Activated naive CD4-positive, alpha-beta T cell treated with anti-CD3 and anti-CD28 coated beads for 36 hours (primary cell): ENCODE data around the gene TNKS1BP1. TPM values are rescaled to one million over a fixed set of nuclear protein-coding genes. Genes with fewer than 3 reads are reported as not detected.
"Not testable (repeated sequence)": the region's sequence is repeated elsewhere in the genome, so short reads cannot be mapped to it uniquely, and the experiment has no call there.

Source experiments
- CTCF ChIA-PET: fragments of 350-600 bp; sonication (Branson Sonifier 250); formaldehyde crosslinking; loops from one replicate; lab custom pipeline; 2021; ENCODE audit warnings: antibody characterized with exemption; lab: Charles Lee
- DNase-seq: peaks from one replicate; pipeline ENCODE4 v3.0.0-alpha.2; 2020
- H3K27ac Mint-ChIP-seq: one replicate; pipeline ENCODE4 v1.8.0; 2021; ENCODE audit warnings: mild to moderate bottlenecking, mixed read lengths
- H3K27me3 Mint-ChIP-seq: one replicate; pipeline ENCODE4 v1.8.0; 2021; ENCODE audit warnings: low read depth, mixed read lengths
- H3K36me3 Mint-ChIP-seq: one replicate; pipeline ENCODE4 v1.8.0; 2021; ENCODE audit warnings: low read depth, mixed read lengths
- H3K4me1 Mint-ChIP-seq: one replicate; pipeline ENCODE4 v1.8.0; 2021; ENCODE audit warnings: low read depth, mixed read lengths
- H3K4me3 Mint-ChIP-seq: one replicate; pipeline ENCODE4 v1.8.0; 2021; ENCODE audit warnings: mild to moderate bottlenecking, moderate library complexity, mixed read lengths
- H3K9me3 Mint-ChIP-seq: one replicate; pipeline ENCODE4 v1.8.0; 2021; ENCODE audit warnings: mixed read lengths
- intact Hi-C: fragments of 100-400 bp; cut with micrococcal nuclease; formaldehyde crosslinking; loops from one replicate; pipeline ENCODE4 v1.15.1; 2023
- total RNA-seq, 2 experiments: library from RNA; stranded (reverse); gene quantifications; one replicate each; pipeline ENCODE4 v1.2.3, GENCODE V29; 2021

TNKS1BP1 gene
- total RNA-seq, 2 experiments from 2014 or later = 14.1 to 14.7 TPM

- no peak for DNase-seq
- intact Hi-C loops = no loop called here
- Mint-ChIP-seq H3K27me3 (no peaks in the 10 kb centered on the region), H3K27ac (no peak overlapping the region), H3K36me3 (peaks cover 10% of the 10 kb centered on the region), H3K4me3 (no peak overlapping the region), H3K4me1 (no peaks in the 10 kb centered on the region), H3K9me3 (peaks cover 6% of the 10 kb centered on the region)
- CTCF ChIA-PET = no interaction called here
Measured at GRCh38 chr11:57294225-57295131, 30.3 kb downstream of the TNKS1BP1 start.

- no peak overlapping the region for H3K27ac Mint-ChIP-seq
- CTCF ChIA-PET = interaction anchor here (0.6 kb wide), 1 partner anchor 176 kb away, joined by 3 read pairs; no protein-coding TSS in a partner anchor
- H3K9me3 Mint-ChIP-seq = no peaks in the 10 kb centered on the region
- no peak overlapping the region for H3K4me3 Mint-ChIP-seq
- no peaks in the 10 kb centered on the region for H3K4me1 Mint-ChIP-seq
- DNase-seq = no peak
- intact Hi-C loops = no loop called here
- no peaks in the 10 kb centered on the region for H3K36me3 Mint-ChIP-seq
- peaks cover 4% of the 10 kb centered on the region for H3K27me3 Mint-ChIP-seq
Measured at GRCh38 chr11:57290288-57290687, 34.5 kb downstream of the TNKS1BP1 start.

- H3K27ac Mint-ChIP-seq = no peak overlapping the region
- no peaks in the 10 kb centered on the region for H3K36me3 Mint-ChIP-seq
- H3K9me3 Mint-ChIP-seq = no peaks in the 10 kb centered on the region
- peak; percentile 20 for DNase-seq
- CTCF ChIA-PET = interaction anchor here (1.2 kb wide), 1 partner anchor 59 kb away, joined by 3 read pairs; no protein-coding TSS in a partner anchor
- intact Hi-C loops = no loop called here
- H3K4me1 Mint-ChIP-seq = no peaks in the 10 kb centered on the region
- no peak overlapping the region for H3K4me3 Mint-ChIP-seq
- peaks cover 4% of the 10 kb centered on the region for H3K27me3 Mint-ChIP-seq
Measured at GRCh38 chr11:57288771-57289579, 35.8 kb downstream of the TNKS1BP1 start.

GRCh38 chr11:57287884-57288283 lies 36.9 kb downstream of the TNKS1BP1 start:
- CTCF ChIA-PET = no interaction called here
- H3K4me1 Mint-ChIP-seq = no peaks in the 10 kb centered on the region
- intact Hi-C loops = no loop called here
- no peak for DNase-seq
- H3K9me3 Mint-ChIP-seq = no peaks in the 10 kb centered on the region
- no peaks in the 10 kb centered on the region for H3K36me3 Mint-ChIP-seq
- peaks cover 4% of the 10 kb centered on the region for H3K27me3 Mint-ChIP-seq
- no peak overlapping the region for H3K27ac Mint-ChIP-seq
- no peak overlapping the region for H3K4me3 Mint-ChIP-seq

GRCh38 chr11:57283231-57283990 lies 41.3 kb downstream of the TNKS1BP1 start:
- intact Hi-C loops = no loop called here
- CTCF ChIA-PET = interaction anchor here (0.9 kb wide), 1 partner anchor 35 kb away, joined by 3 read pairs; no protein-coding TSS in a partner anchor
- Mint-ChIP-seq H3K4me3 (no peak overlapping the region), H3K27ac (no peak overlapping the region), H3K4me1 (no peaks in the 10 kb centered on the region), H3K36me3 (no peaks in the 10 kb centered on the region), H3K9me3 (no peaks in the 10 kb centered on the region), H3K27me3 (peaks cover 7% of the 10 kb centered on the region)
- no peak for DNase-seq

- peaks cover 19% of the 10 kb centered on the region for H3K27me3 Mint-ChIP-seq
- H3K9me3 Mint-ChIP-seq, CTCF ChIA-PET, intact Hi-C loops, H3K27ac Mint-ChIP-seq, DNase-seq, H3K4me1 Mint-ChIP-seq, H3K4me3 Mint-ChIP-seq, H3K36me3 Mint-ChIP-seq: not testable (repeated sequence)
Measured at GRCh38 chr11:57281546-57281945, 43.2 kb downstream of the TNKS1BP1 start.

GRCh38 chr11:57279116-57279515 lies 45.6 kb downstream of the TNKS1BP1 start:
- H3K4me3 Mint-ChIP-seq = no peak overlapping the region
- H3K4me1 Mint-ChIP-seq = peaks cover 5% of the 10 kb centered on the region
- DNase-seq = no peak
- H3K27ac Mint-ChIP-seq = no peak overlapping the region
- H3K9me3 Mint-ChIP-seq = peaks cover under 1% of the 10 kb centered on the region
- H3K27me3 Mint-ChIP-seq = peaks cover 23% of the 10 kb centered on the region
- intact Hi-C loops = no loop called here
- CTCF ChIA-PET = interaction anchor here (0.6 kb wide), 2 partner anchors 42 to 130 kb away, joined by 3 to 4 read pairs; no protein-coding TSS in a partner anchor
- H3K36me3 Mint-ChIP-seq = no peaks in the 10 kb centered on the region

GRCh38 chr11:57278721-57279095 lies 46.0 kb downstream of the TNKS1BP1 start:
- Mint-ChIP-seq H3K9me3 (peaks cover 2% of the 10 kb centered on the region), H3K36me3 (no peaks in the 10 kb centered on the region), H3K4me1 (peaks cover 5% of the 10 kb centered on the region), H3K27ac (no peak overlapping the region), H3K27me3 (peaks cover 23% of the 10 kb centered on the region), H3K4me3 (no peak overlapping the region)
- CTCF ChIA-PET = interaction anchor here (0.6 kb wide), 1 partner anchor 43 kb away, joined by 4 read pairs; no protein-coding TSS in a partner anchor
- intact Hi-C loops = loop anchor here (1.0 kb wide), 2 partner anchors 162 to 437 kb away; no protein-coding TSS in a partner anchor
- DNase-seq = no peak

- CTCF ChIA-PET = interaction anchor here (0.6 to 2.0 kb wide), 5 partner anchors 11 to 68 kb away, joined by 3 to 10 read pairs (median 3); no protein-coding TSS in a partner anchor
- Mint-ChIP-seq H3K4me1 (peaks cover 5% of the 10 kb centered on the region), H3K36me3 (no peaks in the 10 kb centered on the region), H3K27me3 (peaks cover 23% of the 10 kb centered on the region), H3K4me3 (no peak overlapping the region), H3K27ac (no peak overlapping the region), H3K9me3 (peaks cover 8% of the 10 kb centered on the region)
- peak; percentile 60 for DNase-seq
- intact Hi-C loops = loop anchor here (1.0 kb wide), 2 partner anchors 162 to 437 kb away; no protein-coding TSS in a partner anchor
Measured at GRCh38 chr11:57277845-57278720, 46.7 kb downstream of the TNKS1BP1 start.

- CTCF ChIA-PET = interaction anchor here (0.7 to 2.0 kb wide), 5 partner anchors 10 to 436 kb away, joined by 3 to 10 read pairs (median 3); no protein-coding TSS in a partner anchor
- no peak overlapping the region for H3K27ac Mint-ChIP-seq
- peaks cover 23% of the 10 kb centered on the region for H3K27me3 Mint-ChIP-seq
- peaks cover 11% of the 10 kb centered on the region for H3K9me3 Mint-ChIP-seq
- H3K36me3 Mint-ChIP-seq = no peaks in the 10 kb centered on the region
- H3K4me1 Mint-ChIP-seq = peaks cover 5% of the 10 kb centered on the region
- no peak overlapping the region for H3K4me3 Mint-ChIP-seq
- DNase-seq = no peak
- intact Hi-C loops = no loop called here
Measured at GRCh38 chr11:57276971-57277675, 47.6 kb downstream of the TNKS1BP1 start.
